ENCODE results near the gene ATP5PO.

DNA sequence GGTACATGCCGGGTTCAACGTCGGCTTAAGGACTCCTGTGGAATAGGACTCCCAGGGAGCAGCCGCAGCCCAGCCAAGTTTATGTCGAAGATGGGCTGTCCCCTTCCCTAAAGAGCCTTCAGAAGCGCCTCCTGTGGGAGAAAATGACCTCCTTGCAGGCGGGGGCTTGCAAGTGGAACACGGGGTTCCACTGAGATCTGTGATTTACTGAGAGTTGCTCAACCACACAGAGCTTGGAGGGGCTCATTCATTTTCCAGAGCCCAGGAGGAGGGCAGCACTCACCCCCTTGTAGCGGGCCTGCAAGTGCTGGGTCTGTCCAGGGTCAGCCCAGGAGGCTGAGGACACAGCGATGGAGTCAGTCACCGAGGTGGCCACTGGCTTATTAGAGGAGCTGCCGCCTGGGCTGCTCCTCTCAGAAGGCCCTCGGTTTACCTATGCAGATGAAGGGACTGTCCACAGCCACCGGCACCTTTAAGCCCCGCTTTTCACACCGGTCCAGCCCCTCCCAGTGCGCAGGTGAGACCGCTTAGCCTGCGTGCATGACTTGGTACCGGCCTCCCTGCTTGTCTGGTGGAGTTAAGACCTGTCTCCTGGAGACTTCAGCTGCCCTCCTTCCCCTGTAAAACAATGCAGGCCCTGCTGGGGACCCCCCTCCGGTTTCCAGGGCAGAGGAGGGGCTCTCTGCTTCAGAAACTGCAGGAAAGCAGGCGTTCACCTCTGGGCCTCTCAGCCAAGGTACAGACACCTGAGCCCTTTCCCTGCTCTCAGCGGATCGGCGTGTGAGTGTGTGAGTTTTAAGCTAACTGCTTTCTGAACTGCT is 57.5 kb downstream of the ATP5PO start:
- TF ChIP-seq SP1 (IDR thresholded peaks at IDR 0.05), result no peak
- no peak for TF ChIP-seq FOXK2 (IDR thresholded peaks at IDR 0.05)

Measured in HEK293T (cell line).